ENCODE measurements around the gene MAT2B. TPM values are rescaled to one million over a fixed set of nuclear protein-coding genes. Genes with fewer than 3 reads are reported as not detected.

Gene MAT2B
- total and polyA plus RNA-seq, 8 donors: 6.7 to 84.3 (median 37.6) TPM

DNA sequence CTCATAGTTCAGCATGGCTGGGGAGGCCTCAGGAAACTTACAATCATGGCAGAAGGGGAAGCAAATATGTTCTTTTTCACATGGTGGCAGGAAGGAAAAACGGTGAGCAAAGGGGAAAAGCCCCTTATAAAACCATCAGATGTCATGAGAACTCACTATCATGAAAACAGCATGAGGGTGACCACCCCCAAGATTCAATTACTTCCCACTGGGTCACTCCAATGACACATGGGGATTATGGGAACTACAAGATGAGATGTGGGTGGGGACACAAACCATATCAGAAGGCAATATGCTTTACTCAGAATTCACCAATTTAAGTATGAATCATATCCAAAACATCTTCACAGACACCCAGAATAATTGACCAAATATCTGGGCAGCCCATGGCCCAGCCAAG lies 19.7 kb downstream of the MAT2B start:
- 74 to 100% (median 93%) methylated on average over 1 of the region's 1 CpG for WGBS, 5 donors
- DNase-seq: no peak
- TF ChIP-seq POLR2A (IDR thresholded peaks at IDR 0.05) (no peak), EP300 (IDR thresholded peaks at IDR 0.05) (no peak), POLR2AphosphoS5 (IDR thresholded peaks at IDR 0.05) (no peak)
- TF ChIP-seq, protein P1, sequence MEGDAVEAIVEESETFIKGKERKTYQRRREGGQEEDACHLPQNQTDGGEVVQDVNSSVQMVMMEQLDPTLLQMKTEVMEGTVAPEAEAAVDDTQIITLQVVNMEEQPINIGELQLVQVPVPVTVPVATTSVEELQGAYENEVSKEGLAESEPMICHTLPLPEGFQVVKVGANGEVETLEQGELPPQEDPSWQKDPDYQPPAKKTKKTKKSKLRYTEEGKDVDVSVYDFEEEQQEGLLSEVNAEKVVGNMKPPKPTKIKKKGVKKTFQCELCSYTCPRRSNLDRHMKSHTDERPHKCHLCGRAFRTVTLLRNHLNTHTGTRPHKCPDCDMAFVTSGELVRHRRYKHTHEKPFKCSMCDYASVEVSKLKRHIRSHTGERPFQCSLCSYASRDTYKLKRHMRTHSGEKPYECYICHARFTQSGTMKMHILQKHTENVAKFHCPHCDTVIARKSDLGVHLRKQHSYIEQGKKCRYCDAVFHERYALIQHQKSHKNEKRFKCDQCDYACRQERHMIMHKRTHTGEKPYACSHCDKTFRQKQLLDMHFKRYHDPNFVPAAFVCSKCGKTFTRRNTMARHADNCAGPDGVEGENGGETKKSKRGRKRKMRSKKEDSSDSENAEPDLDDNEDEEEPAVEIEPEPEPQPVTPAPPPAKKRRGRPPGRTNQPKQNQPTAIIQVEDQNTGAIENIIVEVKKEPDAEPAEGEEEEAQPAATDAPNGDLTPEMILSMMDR (IDR thresholded peaks at IDR 0.05): no peak
- no peak overlapping the region for H3K4me3 ChIP-seq
- no peaks in the 10 kb centered on the region for H3K4me1 ChIP-seq
- no peaks in the 10 kb centered on the region for H3K27me3 ChIP-seq
- H3K9me3 ChIP-seq: no peaks in the 10 kb centered on the region
- peaks cover 0 to 21% (median 15%) of the 10 kb centered on the region in 4 donors for H3K36me3 ChIP-seq
- intact Hi-C loops (cut with DNase I; ENCODE audit: low total_unique reads): no loop called here
- H3K27ac ChIP-seq: no peak overlapping the region

DNA sequence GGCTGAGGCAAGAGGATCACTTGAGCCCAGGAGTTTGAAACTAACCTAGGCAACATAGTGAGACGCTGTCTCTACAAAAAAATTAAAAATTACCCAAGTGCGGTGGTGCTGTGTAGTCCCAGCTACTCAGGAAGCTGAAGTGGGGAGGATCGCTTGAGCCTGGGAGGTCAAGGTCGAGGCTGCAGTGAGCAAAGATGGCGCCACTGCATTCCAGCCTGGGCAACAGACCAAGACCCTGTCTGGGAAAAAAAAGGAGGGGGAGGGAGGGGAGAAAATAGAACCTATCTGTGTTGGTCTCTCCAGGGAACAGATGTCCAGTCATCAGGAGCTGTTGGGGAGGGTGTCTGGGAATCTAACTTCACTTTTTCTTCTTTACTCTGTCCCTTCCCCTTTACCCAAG lies 24.3 kb downstream of the MAT2B start:
- Histone ChIP-seq H3K4me1 (no peaks in the 10 kb centered on the region), H3K9me3 (no peaks in the 10 kb centered on the region), H3K4me3 (no peak overlapping the region), H3K27me3 (no peaks in the 10 kb centered on the region), H3K27ac (no peak overlapping the region), H3K36me3 (no peaks in the 10 kb centered on the region)
- TF ChIP-seq POLR2A (IDR thresholded peaks at IDR 0.05) (no peak), EP300 (IDR thresholded peaks at IDR 0.05) (no peak), POLR2AphosphoS5 (IDR thresholded peaks at IDR 0.05) (no peak)
- TF ChIP-seq, protein P1 (IDR thresholded peaks at IDR 0.05): no peak
- DNase-seq: no peak
- 65 to 83% (median 73%) methylated on average over 5 of the region's 5 CpGs for WGBS, 5 donors
- intact Hi-C loops (cut with DNase I; ENCODE audit: low total_unique reads): no loop called here

DNA sequence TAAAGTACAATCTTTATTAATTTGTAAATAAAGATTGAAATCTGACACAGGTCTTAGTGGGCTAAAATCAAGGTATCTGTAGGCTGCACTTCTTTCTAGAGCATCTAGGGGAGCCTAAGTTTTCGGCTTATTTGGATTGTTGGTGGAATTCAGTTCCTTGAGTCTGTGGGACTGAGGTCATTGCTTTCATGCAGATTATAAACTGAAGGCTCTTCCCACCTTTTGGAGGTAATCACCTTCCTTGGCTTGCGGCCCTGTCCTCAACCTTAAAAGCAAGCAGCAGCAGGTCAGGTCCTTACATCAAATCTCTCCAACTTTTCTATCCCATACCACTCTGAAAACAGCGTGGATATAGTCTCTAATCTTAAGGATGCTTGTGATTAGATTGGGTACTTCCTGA lies 25.9 kb downstream of the MAT2B start:
- Histone ChIP-seq H3K27ac (no peak overlapping the region), H3K9me3 (no peaks in the 10 kb centered on the region), H3K4me3 (no peak overlapping the region), H3K36me3 (no peaks in the 10 kb centered on the region), H3K4me1 (peaks cover 0 to 4% (median 0%) of the 10 kb centered on the region in 4 donors), H3K27me3 (no peaks in the 10 kb centered on the region)
- no peak for TF ChIP-seq POLR2AphosphoS5 (IDR thresholded peaks at IDR 0.05)
- TF ChIP-seq, protein P1 (IDR thresholded peaks at IDR 0.05): no peak
- TF ChIP-seq POLR2A (IDR thresholded peaks at IDR 0.05): no peak
- no peak for TF ChIP-seq EP300 (IDR thresholded peaks at IDR 0.05)
- no peak for DNase-seq
- 39 to 63% (median 55%) methylated on average over 3 of the region's 3 CpGs for WGBS, 5 donors
- intact Hi-C loops (cut with DNase I; ENCODE audit: low total_unique reads): no loop called here

DNA sequence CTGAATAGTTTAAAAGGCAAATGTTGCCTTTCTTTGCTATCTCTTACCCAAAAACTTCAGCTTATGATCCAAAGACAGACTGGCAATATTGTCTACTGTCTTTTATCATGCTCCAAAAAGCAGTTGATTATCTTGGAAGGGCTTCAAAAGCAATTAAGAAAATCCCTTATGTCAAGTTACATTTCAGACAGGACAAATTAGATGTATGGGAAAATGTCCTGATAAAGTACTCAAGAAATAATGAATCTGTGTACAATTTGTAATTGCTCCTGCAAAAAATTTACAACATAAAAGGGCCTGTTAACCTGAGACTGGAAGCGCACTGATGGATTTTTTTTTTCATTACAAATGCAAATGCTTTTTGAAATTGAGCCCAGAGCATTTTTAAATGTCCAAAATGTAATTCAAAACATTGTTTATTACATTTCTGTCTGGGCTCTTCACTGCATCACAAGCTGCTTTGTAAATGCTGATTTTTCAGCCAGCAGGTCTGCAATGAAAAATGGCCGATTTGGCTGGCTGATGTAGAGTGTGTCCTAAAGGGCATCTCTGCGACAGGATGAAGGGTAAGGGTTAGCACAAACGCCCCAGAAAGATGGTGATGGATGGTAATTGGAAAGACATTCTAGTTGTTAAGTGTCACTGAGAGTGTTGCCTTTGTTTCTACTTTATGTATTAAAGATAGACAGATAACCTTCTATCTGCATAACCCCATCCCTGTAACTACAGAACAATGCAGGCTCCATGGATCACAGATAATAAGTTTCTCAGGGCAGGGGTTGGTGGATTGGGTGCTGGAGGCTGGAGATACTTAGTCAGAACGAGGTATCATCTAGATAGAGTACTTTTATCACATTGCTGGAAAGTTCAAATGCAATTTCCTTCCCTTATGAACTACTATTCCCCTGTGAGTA lies 27.0 kb downstream of the MAT2B start:
- H3K27me3 ChIP-seq: no peaks in the 10 kb centered on the region
- no peak overlapping the region for H3K27ac ChIP-seq
- H3K36me3 ChIP-seq: no peaks in the 10 kb centered on the region
- no peak for TF ChIP-seq POLR2A (IDR thresholded peaks at IDR 0.05)
- TF ChIP-seq POLR2AphosphoS5 (IDR thresholded peaks at IDR 0.05): no peak
- TF ChIP-seq, protein P1 (IDR thresholded peaks at IDR 0.05): no peak
- no peak for TF ChIP-seq EP300 (IDR thresholded peaks at IDR 0.05)
- H3K9me3 ChIP-seq: no peaks in the 10 kb centered on the region
- peaks cover 0 to 4% (median 0%) of the 10 kb centered on the region in 4 donors for H3K4me1 ChIP-seq
- H3K4me3 ChIP-seq: no peak overlapping the region
- DNase-seq: no peak
- intact Hi-C loops (cut with DNase I; ENCODE audit: low total_unique reads): no loop called here
- WGBS, 5 donors: 46 to 59% (median 51%) methylated on average over 5 of the region's 5 CpGs

Data from stomach (tissue), 9 donors.